CD4-positive, alpha-beta T cell treated with Interleukin-17A for 4 hours (primary cell): ENCODE results near the gene SAMMSON.

Experiments
- DNase-seq: peaks from one replicate; pipeline ENCODE4 v3.0.0-alpha.2; 2020; ENCODE audit warnings: mixed read lengths

Gene SAMMSON

DNA sequence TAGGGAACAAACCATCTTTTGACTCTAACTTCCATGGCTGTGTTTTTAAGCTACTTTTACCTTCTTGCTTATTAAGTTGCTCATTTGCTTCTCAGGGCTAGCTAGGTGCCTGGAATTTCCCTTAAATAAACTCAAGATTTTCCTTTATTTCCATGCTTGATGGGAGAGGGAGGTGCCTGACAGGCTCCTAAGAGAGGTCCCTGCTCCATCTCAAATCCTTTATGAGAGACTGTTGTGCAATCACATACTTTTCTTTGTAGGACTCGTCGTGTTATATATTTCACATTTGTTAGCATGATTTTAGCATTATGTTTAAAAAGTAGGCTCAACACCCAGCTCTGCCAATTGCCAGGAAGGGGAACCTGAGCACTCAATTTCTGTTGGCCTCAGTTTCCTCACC is 95.7 kb downstream of the SAMMSON start:
- no peak for DNase-seq

DNA sequence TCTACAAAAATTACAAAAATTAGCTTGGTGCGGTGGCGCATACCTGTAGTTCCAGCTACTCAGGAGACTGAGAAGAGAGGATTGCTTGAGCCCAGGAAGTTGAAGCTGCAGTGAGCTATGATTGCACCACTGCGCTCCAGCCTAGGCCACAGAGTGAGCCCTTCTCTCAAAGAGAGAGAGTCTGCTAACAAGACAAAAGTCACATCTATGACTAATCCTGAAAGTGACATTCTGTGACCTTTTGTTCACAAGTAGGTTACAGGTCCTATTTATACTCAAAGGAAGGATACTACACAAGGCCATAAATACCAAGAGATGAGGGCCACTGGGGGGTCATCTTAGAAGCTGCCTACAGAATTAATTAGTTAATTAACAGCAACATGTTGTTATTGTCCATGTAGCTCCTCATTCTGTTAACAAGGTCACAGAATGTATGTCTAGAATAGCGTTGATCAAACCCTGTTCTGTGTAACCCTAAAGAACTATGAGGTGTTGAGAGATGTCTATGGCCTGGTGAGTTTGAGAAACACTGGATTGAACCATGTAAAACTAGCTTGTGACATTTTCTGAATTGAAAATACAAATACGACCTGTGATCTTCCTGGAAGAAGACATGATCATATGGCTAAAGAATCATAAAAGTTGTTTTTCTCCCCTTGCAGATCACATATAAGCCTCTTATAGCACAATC is 97.0 kb downstream of the SAMMSON start:
- no peak for DNase-seq

DNA sequence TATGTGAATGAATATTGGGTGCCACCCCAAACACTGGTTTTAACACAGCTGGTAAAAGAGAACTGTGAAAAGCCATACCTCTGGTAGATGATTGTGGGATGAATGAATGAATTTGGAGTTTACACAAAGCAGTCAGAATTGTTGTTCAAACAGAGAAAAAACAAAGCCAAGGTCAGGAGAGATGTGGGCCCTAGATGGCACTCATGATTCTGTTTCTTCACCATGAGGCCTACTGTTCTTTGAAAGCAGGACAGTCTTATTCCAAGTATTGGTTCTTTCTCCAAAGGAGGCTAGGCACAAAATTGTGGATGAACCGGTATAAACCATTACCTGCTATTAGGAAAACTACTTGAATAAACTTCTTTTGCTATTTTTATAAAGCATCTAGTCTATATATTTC is 97.6 kb downstream of the SAMMSON start:
- DNase-seq = no peak

- DNase-seq = no peak
Observed at GRCh38 chr3:70108072-70108471, 108.5 kb downstream of the SAMMSON start.

- no peak for DNase-seq
Observed at GRCh38 chr3:70108546-70108945, 109.0 kb downstream of the SAMMSON start.

DNA sequence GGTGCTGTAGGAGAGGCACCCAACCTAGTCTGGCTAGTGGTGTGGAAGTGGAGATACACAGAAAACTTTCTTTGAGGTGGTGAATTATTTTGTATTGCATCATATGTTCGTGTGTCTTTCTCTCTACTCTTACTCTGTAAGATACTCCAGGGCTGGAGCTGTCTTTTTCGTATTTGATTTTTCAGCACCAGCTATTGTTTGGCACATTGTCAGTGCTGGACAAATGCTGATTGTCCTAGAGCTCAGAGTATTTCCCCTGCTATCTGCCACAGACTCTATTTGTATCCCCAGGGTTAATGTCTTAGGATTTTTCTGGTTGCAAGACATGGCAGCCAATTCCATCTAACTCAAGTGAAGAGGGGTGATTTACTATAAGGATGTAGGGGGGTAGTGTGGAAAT is 110.5 kb downstream of the SAMMSON start:
- no peak for DNase-seq

- DNase-seq = no peak
Observed at GRCh38 chr3:70111411-70111810, 111.9 kb downstream of the SAMMSON start.

DNA sequence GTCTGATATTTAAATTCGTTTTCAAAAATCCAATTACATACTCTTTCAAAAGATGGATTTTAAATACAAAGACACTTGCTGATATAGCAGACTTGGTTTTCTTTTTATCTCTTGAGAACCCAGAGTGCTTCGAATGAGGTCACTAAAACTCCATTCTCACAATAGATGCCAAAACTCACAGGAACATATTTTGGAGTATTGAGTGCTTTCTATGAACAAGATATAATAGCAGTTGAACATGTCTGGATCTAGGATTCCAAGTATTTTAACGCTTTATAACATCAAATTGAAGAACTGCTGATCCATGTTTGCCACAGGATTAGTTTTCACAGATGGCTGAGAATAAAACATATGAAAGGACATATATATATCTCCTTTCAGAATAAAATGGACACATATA is 113.2 kb downstream of the SAMMSON start:
- no peak for DNase-seq

DNA sequence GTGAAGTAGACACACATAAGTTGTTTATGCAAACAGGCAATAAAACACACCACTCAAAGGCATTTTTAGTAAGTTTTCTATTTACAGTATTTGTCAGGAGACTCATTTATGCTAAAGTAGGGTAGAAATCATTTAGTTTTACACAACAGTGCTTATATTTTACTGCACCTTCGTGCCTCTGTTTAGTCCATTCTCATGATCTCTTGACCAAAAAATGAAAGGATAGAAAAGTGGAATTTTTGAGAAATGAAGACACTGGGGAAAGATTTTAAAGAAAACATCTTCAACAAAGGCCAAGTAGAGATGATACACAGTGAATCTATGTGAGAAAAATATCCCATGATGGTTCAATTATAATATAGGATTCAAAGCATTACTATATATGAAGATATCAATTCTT is 114.9 kb downstream of the SAMMSON start:
- no peak for DNase-seq

DNA sequence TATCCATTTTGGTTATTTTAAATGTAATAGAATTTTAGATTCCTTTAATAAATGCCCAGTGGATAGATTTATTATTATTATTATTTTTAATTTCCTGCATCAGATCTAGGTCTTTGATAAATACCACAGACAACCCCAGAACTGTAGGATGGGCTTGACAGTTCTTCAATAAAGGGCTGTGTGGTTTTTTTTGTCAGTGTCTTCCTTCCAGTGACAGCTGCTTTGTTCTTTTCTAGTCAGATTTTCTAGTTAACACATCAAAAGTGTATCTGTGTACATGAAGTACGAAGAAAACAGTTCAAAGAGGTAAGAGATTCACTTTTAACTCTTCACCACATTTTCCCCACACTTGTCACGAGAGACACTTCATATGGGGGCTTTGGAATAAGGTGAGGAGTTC is 120.3 kb downstream of the SAMMSON start:
- no peak for DNase-seq
